RWPE1 (cell line): ENCODE results near the gene CPSF2.

Experiments
- CTCF ChIA-PET: fragments of 350-600 bp; sonication (Branson Sonifier 250); formaldehyde crosslinking; extraction: SDS; loops from one replicate; lab custom pipeline; 2021; lab: Yijun Ruan, JAX
- POLR2A ChIA-PET: fragments of 400-600 bp; formaldehyde crosslinking; extraction: SDS; loops from one replicate; lab custom pipeline; 2020; ENCODE audit warnings: antibody characterized with exemption; ENCODE audit not compliant: low non-redundant PET; lab: Yijun Ruan, JAX
- DNase-seq: peaks from one replicate; pipeline ENCODE4 v3.0.0; 2012; ENCODE audit warnings: low spot score
- H3K27ac ChIP-seq: fragments of 450-650 bp; 2 replicates; pipeline ENCODE4 v1.5.1; 2017
- CTCF ChIP-seq: fragments of 450-650 bp; conservative IDR thresholded peaks from 2 replicates; pipeline ENCODE4 v1.5.1; 2017; ENCODE audit warnings: low read depth, mild to moderate bottlenecking

CPSF2 gene

GRCh38 chr14:92121670-92122350 lies at the start of gene CPSF2, which contains the start of gene NDUFB1:
TSS of gene CPSF2 (plus strand) at chr14:92121969. CDS start at chr14:92130985, 9,016 bp downstream.
TSS of gene NDUFB1 (minus strand) at chr14:92121706. CDS start at chr14:92117637, 4,069 bp downstream.
- H3K27ac ChIP-seq, result peak within 1 kb of the TSS; percentile 86
- peak; percentile 90 for DNase-seq
- no peak for TF ChIP-seq CTCF
- POLR2A ChIA-PET, result interaction anchor here (0.5 to 0.8 kb wide), 3 partner anchors 18 to 761 kb away, joined by 3 read pairs; no protein-coding TSS in a partner anchor
- CTCF ChIA-PET, result interaction anchor here (0.6 to 2.3 kb wide), 6 partner anchors 15 to 724 kb away, joined by 3 to 18 read pairs (median 4); partner anchors contain the start of gene ATXN3

GRCh38 chr14:92074555-92074954 lies 47.2 kb upstream of the CPSF2 start:
- POLR2A ChIA-PET, result no interaction called here
- CTCF ChIA-PET, result interaction anchor here (0.6 kb wide), 1 partner anchor 1680 kb away, joined by 3 read pairs; no protein-coding TSS in a partner anchor
- DNase-seq, result no peak
- TF ChIP-seq CTCF, result no peak
- no peak overlapping the region for H3K27ac ChIP-seq

GRCh38 chr14:92088494-92088893 lies 33.3 kb upstream of the CPSF2 start:
- DNase-seq, result no peak
- TF ChIP-seq CTCF, result no peak
- CTCF ChIA-PET, result no interaction called here
- H3K27ac ChIP-seq, result no peak overlapping the region
- POLR2A ChIA-PET, result no interaction called here

- ChIA-PET POLR2A (no interaction called here), CTCF (interaction anchor here (0.6 kb wide), 2 partner anchors 39 to 1937 kb away, joined by 3 to 4 read pairs; no protein-coding TSS in a partner anchor)
- DNase-seq, result no peak
- TF ChIP-seq CTCF, result no peak
- no peak overlapping the region for H3K27ac ChIP-seq
Observed at GRCh38 chr14:92093320-92093719, 28.4 kb upstream of the CPSF2 start.

- DNase-seq, result no peak
- ChIA-PET CTCF (interaction anchor here (0.6 kb wide), 1 partner anchor 1587 kb away, joined by 3 read pairs; no protein-coding TSS in a partner anchor), POLR2A (no interaction called here)
- H3K27ac ChIP-seq, result no peak overlapping the region
- TF ChIP-seq CTCF, result no peak
Observed at GRCh38 chr14:92099802-92100201, 22.0 kb upstream of the CPSF2 start.

GRCh38 chr14:92103363-92103989 lies 18.3 kb upstream of the CPSF2 start:
- CTCF ChIA-PET, result no interaction called here
- no peak for TF ChIP-seq CTCF
- no peak overlapping the region for H3K27ac ChIP-seq
- no peak for DNase-seq
- POLR2A ChIA-PET, result no interaction called here
